ENCODE results near the gene APOC1. TPM values are rescaled to one million over a fixed set of nuclear protein-coding genes. Genes with fewer than 3 reads are reported as not detected.
A peak's percentile ranks its signal among the peaks of the same experiment; 100 is the strongest.
"Not testable (repeated sequence)": the region's sequence is repeated elsewhere in the genome, so short reads cannot be mapped to it uniquely, and the experiment has no call there.

The APOC1 gene
- total RNA-seq = 10 to 100 TPM; 38.6 to 58.3 (median 47.7) TPM

- not testable (repeated sequence) for H3K27me3 ChIP-seq, H3K9me3 ChIP-seq, H3K36me3 ChIP-seq
- peaks cover 39% of the 10 kb centered on the region for H3K4me1 ChIP-seq
- H3K27ac ChIP-seq = peak within 1 kb of the TSS; percentile 23
- H3K4me3 ChIP-seq = peak within 1 kb of the TSS; percentile 48
- 12% methylated on average over 25 of the region's 28 CpGs for WGBS
- peak; percentile 92 to 93 for DNase-seq (ENCODE audit: low spot score in 2 of 2)
Measured at GRCh38 chr19:44914433-44915206, at the start of gene APOC1. APOC1 (plus strand) TSS chr19:44914608; CDS start chr19:44914892, 284 bp downstream.

DNA sequence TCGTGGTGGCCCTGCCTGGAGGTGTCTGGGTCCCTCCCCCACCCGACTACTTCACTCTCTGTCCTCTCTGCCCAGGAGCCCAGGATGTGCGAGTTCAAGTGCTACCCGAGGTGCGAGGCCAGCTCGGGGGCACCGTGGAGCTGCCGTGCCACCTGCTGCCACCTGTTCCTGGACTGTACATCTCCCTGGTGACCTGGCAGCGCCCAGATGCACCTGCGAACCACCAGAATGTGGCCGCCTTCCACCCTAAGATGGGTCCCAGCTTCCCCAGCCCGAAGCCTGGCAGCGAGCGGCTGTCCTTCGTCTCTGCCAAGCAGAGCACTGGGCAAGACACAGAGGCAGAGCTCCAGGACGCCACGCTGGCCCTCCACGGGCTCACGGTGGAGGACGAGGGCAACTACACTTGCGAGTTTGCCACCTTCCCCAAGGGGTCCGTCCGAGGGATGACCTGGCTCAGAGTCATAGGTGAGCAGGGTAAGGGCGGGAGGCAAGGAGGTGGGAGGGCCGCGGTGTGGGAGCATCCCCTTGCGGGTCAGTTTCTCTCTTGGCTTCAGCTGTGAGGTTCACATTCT is 49.1 kb upstream of the APOC1 start:
- WGBS = 92% methylated on average over 16 of the region's 27 CpGs
- Histone ChIP-seq H3K27ac (no peak overlapping the region), H3K4me3 (no peak overlapping the region), H3K27me3 (no peaks in the 10 kb centered on the region), H3K36me3 (peaks cover 17% of the 10 kb centered on the region), H3K4me1 (peaks cover 8% of the 10 kb centered on the region), H3K9me3 (no peaks in the 10 kb centered on the region)
- DNase-seq (ENCODE audit: low spot score in 2 of 2) = no peak
- no peak for TF ChIP-seq EP300 (IDR thresholded peaks at IDR 0.05)
- TF ChIP-seq, protein P1, sequence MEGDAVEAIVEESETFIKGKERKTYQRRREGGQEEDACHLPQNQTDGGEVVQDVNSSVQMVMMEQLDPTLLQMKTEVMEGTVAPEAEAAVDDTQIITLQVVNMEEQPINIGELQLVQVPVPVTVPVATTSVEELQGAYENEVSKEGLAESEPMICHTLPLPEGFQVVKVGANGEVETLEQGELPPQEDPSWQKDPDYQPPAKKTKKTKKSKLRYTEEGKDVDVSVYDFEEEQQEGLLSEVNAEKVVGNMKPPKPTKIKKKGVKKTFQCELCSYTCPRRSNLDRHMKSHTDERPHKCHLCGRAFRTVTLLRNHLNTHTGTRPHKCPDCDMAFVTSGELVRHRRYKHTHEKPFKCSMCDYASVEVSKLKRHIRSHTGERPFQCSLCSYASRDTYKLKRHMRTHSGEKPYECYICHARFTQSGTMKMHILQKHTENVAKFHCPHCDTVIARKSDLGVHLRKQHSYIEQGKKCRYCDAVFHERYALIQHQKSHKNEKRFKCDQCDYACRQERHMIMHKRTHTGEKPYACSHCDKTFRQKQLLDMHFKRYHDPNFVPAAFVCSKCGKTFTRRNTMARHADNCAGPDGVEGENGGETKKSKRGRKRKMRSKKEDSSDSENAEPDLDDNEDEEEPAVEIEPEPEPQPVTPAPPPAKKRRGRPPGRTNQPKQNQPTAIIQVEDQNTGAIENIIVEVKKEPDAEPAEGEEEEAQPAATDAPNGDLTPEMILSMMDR (IDR thresholded peaks at IDR 0.05) = no peak
- no peak for TF ChIP-seq POLR2AphosphoS5 (IDR thresholded peaks at IDR 0.05)
- TF ChIP-seq POLR2A (IDR thresholded peaks at IDR 0.05) = no peak

DNA sequence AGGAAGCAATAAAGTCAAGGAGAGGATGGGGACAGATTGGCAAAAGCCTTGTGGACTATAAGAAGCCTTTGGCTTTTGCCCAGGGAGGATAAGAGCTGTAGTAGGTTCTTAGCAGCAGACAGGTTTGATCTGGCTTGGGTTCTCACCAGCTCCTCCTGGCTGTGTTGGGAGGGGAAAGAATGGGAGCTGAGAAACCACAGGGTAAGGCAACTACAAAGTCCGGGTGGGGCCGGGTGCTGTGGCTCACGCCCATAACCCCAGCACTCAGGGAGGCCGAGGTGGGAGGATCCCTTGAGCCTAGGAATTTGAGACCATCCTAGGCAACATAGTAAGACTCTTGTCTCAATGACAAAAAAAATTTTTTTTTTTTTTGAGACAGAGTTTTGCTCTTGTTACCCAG is 47.7 kb upstream of the APOC1 start:
- peaks cover 8% of the 10 kb centered on the region for H3K4me1 ChIP-seq
- H3K27ac ChIP-seq = no peak overlapping the region
- no peaks in the 10 kb centered on the region for H3K9me3 ChIP-seq
- WGBS = 65% methylated on average over 4 of the region's 4 CpGs
- H3K36me3 ChIP-seq = peaks cover 26% of the 10 kb centered on the region
- no peak for DNase-seq (ENCODE audit: low spot score in 2 of 2)
- H3K4me3 ChIP-seq = no peak overlapping the region
- TF ChIP-seq POLR2AphosphoS5 (IDR thresholded peaks at IDR 0.05) (no peak), EP300 (IDR thresholded peaks at IDR 0.05) (no peak), POLR2A (IDR thresholded peaks at IDR 0.05) (no peak)
- TF ChIP-seq, protein P1 (IDR thresholded peaks at IDR 0.05) = no peak
- H3K27me3 ChIP-seq = no peaks in the 10 kb centered on the region

DNA sequence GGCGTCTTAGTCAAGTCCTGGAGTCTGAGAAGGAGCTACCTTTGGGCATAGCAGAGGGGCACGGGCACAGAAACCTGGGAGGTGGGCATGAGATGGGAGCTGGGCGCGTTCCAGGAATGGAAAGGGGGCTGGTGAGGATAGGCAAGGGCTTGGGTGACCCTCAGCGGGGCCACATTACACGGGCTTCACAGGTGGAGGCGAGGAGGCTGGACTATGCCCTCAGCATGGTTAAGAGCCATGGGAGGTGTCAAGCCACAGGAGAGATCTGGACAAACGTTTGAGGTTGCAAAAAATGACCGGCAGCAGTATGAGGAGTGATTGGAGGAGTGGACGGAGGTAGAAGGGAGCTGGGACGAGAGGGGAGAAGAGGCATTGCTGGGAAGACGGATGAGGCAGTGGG is 46.8 kb upstream of the APOC1 start:
- no peaks in the 10 kb centered on the region for H3K9me3 ChIP-seq
- H3K27me3 ChIP-seq = no peaks in the 10 kb centered on the region
- no peak for DNase-seq (ENCODE audit: low spot score in 2 of 2)
- no peak overlapping the region for H3K4me3 ChIP-seq
- peaks cover 35% of the 10 kb centered on the region for H3K36me3 ChIP-seq
- H3K27ac ChIP-seq = no peak overlapping the region
- peaks cover 8% of the 10 kb centered on the region for H3K4me1 ChIP-seq
- TF ChIP-seq EP300 (IDR thresholded peaks at IDR 0.05) (no peak), POLR2AphosphoS5 (IDR thresholded peaks at IDR 0.05) (no peak), POLR2A (IDR thresholded peaks at IDR 0.05) (no peak)
- TF ChIP-seq, protein P1 (IDR thresholded peaks at IDR 0.05) = no peak
- WGBS = 87% methylated on average over 12 of the region's 12 CpGs

DNA sequence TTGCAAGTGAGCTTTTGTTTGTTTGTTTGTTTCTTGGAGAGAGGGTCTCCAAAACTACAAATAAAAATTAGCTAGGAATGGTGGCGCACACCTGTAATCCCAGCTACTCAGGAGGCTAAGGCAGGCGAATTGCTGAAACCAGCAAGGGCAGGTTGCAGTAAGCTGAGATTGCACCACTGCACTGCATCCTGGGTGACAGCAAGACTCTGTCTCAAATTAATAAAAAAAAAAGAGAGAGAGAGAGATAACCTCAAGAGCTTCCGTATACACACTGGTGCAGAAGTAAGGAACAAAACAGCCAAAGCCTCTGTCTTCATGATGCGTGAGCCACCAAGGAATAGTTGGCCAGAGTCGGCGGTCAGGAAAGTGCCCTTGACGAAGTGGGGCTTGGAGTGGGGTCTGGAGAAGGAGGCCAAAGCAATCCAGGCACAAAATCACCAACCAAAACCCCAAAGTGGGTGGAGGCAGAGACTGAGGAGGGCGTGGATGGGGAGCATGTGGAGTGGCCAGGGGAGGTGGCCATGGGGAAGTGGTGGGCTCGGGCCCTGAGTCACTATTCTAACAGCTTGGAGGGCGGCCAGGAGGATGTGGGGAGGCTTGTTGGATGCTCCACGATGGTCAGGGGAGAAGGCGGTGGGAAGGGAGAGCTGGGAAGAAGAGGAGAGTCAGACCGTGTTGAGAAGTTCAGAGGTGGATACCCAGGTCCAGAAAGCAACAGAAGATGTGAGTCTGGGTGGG is 44.5 kb upstream of the APOC1 start:
- H3K27ac ChIP-seq = peak overlapping the region; percentile 2
- TF ChIP-seq, protein P1 (IDR thresholded peaks at IDR 0.05) = no peak
- TF ChIP-seq POLR2A (IDR thresholded peaks at IDR 0.05) = no peak
- TF ChIP-seq POLR2AphosphoS5 (IDR thresholded peaks at IDR 0.05) = no peak
- TF ChIP-seq EP300 (IDR thresholded peaks at IDR 0.05) = no peak
- no peaks in the 10 kb centered on the region for H3K9me3 ChIP-seq
- no peaks in the 10 kb centered on the region for H3K27me3 ChIP-seq
- no peak for DNase-seq (ENCODE audit: low spot score in 2 of 2)
- WGBS = 72% methylated on average over 13 of the region's 13 CpGs
- H3K36me3 ChIP-seq = peaks cover 57% of the 10 kb centered on the region
- peaks cover 8% of the 10 kb centered on the region for H3K4me1 ChIP-seq
- no peak overlapping the region for H3K4me3 ChIP-seq

Measured in suprapubic skin (tissue), 4 donors.